TTC549 (cell line): ENCODE results near the gene CACNG7.

ENCODE experiments used
- FAIRE-seq: peaks from 2 replicates; lab custom pipeline; 2012; peaks lifted over from hg19 to GRCh38; lab: Jason Lieb, UNC

Gene CACNG7

DNA sequence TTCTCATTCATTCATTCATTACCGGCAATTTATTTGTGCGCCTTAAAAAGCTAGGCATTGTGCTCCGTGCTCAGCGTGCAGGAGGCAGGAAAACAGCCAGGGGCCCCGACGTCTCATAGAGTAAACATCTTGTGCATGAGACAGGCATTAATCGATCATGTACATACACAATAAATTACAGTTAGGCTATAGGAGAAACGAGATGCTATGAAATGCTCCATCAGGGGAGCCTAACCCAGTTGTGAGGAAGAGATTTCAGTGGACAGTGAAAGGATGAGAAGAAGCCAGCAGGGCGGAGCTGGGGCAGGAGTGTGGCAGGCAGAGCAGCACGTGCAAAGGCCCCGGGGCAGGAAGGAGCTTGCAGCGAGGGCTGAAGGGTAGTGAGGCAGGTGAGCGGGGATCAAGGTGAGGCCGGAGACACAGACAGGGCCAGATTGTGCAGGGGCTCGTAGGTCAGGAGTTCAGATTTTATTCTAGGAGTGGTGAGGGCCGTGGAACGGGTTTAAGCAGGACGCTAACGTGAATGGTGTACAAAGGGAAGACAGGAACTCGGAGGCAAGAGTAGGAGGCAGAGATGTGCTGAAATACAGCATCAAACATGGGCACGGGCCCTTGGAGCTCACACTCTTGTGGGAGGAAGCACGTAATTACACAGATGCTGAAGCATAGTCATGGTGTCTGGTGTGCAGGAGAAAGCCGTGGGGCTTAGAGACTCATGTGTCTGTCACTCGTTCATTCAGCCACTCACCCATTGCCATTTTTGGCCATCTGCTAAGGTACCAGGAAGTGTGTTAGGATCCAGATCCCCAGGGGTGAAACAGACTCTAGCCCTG lies 74.6 kb downstream of the CACNG7 start:
- FAIRE-seq = no peak

DNA sequence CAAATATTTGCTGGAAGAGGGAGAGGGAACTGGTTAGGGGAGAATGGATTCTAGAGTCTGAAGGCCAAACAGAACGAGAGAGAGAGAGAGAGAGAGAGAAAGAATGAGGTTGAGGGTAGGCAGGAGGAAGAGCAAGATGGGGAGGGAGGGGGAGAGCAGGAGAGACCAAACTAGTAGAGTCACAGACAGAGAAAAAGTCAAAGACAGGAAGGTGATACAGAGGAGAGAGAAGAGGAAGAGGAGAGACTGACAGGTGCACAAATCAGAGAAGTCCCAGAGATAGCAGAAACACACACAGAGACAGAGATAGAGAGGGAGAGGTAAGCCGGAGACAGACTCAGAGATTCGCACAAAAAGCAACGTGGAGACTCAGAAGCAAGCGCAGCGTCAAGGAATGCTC lies 76.8 kb downstream of the CACNG7 start:
- no peak for FAIRE-seq

DNA sequence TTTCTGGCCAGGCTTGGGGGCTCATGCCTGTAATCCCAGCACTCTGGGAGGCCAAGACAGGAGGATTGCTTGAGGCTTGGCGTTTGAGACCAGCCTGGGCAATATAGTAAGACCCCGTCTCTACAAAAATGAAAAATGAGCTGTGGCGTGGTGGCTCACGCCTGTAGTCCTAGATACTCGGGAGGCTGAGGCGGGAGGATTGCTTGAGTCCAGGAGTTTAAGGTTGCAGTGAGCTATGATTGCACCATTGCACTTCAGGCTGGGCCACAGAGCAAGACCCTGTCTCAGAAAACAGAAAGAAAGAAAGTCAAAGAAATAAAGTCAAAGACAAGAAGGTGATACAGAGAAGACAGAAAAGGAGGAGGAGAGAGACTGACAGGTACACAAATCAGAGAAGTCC lies 79.9 kb downstream of the CACNG7 start:
- FAIRE-seq = no peak

DNA sequence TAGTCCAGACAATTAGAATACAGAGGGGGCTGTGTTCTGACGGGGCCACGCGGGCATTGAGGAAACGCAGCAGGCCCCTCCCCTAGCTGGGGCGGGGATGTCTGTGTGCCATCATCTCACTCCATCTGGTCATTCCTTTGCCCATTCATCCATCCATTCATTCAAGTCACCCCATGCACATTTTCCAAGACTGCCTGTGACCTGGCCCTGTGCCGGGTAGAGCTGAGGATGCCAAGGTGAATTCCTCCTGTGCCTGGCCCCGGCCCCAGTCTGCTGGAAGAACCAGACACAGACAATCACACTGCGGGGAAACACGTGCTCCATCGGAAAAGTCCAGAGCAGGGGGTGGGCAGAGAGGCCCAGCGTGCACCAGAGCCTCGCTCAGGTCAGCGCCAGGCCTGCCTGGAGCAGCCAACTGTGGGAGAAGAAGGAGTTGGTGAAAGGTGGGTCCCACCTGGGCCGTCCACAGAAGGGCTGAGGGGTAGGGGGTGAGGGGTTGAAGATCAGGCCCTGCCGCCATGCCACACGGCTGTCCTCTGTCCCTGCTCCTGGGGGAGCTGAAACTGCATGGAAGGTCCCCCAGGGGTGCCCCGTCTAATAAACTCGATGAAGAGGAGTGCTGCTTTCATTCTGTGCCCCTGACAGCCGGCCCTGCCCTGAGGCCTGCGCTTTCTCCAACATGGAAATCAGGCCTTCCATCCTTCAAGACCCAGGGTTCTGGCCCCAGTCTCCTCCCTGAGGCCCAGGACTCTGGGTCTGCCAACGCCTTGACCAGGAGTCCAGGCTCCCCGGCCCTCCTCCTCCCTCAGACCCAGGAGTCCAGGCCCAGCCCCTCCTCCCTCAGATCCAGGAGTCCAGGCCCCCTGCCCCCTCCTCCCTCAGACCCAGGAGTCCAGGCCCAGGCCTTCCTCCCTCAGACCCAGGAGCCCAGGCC lies 80.8 kb downstream of the CACNG7 start:
- FAIRE-seq = no peak

DNA sequence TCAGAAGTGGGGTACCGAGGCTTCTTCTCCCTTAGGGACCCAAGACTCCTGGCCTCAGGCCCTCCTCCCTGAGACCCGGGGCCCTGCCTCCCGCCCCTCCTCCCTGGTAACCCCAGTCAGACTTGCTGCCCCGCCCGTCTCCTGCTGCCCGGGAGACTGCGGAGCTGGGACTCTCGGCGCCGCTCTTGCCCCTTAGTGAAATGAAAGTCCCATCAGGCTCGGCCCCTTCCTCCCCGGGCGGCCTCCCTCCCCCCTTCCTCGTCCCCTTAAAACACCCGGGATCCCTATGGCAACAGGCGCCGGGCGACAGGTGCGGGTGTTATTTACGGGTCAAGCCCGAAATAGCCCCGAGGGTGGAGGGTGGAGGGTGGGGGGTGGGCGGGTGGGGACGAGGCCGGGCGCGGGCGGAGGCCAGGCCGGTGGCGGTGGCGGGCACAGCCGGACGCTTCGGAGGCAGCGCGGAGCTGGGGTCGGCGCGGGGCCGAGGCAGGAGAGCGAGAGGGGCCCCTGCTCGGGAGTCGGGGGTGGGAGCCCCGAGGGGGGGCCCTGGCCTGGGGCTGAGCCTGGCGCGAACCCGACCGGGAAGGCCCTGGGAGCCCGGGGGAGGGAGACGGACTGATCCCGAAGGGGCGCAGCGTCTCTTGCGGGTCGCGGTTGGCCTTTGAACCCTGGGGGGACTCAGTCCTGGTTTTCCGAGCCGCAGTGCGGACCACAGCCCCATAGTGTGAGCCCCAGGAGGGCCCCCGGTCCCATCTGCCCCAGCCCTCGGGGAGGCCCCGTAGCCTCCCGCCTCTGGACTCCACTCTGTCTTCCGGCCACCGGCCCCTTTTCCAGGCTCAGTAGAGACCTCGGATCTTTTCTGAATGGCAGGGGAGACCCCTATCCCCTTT lies 82.4 kb downstream of the CACNG7 start, which contains the start of gene CACNG6:
Gene CACNG6 (plus strand): TSS at position 414 of the 890 bp plus-strand sequence. CDS start 1,241 bp downstream, outside the sequence.
- FAIRE-seq = no peak

DNA sequence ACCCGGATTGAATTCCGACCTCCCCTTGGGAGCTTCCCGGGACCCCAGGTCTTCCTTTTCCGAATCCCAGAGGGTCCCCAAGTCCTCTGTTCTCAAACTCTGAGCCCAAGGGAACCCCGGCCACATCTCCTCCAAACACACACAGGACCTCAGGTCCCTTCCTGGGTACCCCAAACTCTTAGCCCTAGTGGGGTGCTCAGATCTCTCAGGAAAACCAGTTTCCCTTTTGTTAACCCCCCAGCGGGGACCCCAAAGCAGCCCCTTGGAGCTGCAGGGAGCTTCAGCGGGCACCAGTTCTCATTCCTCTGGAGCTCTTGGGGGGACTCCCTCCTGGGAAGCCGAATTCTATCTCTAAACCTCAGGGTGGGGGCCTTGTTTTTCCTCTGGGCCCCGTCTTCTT lies 83.1 kb downstream of the CACNG7 start:
- no peak for FAIRE-seq

DNA sequence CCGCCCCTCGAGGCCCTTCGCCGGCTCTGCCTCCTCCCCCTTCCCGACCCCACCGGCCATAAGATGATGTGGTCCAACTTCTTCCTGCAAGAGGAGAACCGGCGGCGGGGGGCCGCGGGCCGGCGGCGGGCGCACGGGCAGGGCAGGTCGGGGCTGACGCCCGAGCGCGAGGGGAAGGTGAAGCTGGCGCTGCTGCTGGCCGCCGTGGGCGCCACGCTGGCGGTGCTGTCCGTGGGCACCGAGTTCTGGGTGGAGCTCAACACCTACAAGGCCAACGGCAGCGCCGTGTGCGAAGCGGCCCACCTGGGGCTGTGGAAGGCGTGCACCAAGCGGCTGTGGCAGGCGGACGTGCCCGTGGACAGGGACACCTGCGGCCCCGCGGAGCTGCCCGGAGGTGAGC lies 83.7 kb downstream of the CACNG7 start:
- FAIRE-seq = no peak

DNA sequence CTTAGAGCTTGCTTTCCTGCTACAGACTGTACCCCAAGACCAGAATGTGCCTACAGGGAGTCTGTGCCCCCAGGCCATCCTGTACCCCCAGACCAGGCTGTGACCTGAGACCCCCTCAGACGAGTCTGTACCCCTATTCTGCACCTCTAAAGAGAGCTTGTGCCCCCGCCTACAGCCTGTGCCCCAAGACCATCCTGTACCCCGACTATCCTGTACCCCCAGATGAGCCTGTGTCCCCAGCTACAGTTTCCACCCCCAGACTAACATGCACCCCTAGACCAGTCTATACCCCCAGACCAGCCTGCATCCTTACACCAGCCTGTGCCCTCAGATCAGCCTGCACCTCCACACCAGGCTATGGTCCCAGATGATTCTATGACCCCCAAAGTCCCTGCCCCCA lies 84.4 kb downstream of the CACNG7 start:
- no peak for FAIRE-seq
